SK-N-SH treated with all-trans-retinoic acid at 6 μM for 48 hours (cell line): ENCODE data around the gene PNLDC1.

Experiments
- ATAC-seq: fragments of 200-7000 bp; cut with Tn5 transposase; 3 replicates; pipeline ENCODE4 v1.9.1; 2020; ENCODE audit warnings: mild to moderate bottlenecking, moderate library complexity
- ARNTL ChIP-seq: fragments of 450-650 bp; formaldehyde crosslinking; IDR thresholded peaks from 2 replicates; pipeline ENCODE4 v1.5.0; 2020; ENCODE audit warnings: low read depth, mild to moderate bottlenecking, moderate library complexity, borderline replicate concordance
- BACH2 ChIP-seq: fragments of 250-450 bp; sonication (Bioruptor Pico); IDR thresholded peaks from 2 replicates; pipeline ENCODE4 v1.9.0; 2021; ENCODE audit warnings: mild to moderate bottlenecking, borderline replicate concordance
- CREB5 ChIP-seq: fragments of 250-450 bp; sonication (Bioruptor Pico); IDR thresholded peaks from 2 replicates; pipeline ENCODE4 v1.5.1; 2020; ENCODE audit warnings: low read depth, mild to moderate bottlenecking, moderate library complexity
- CSRNP3 ChIP-seq: fragments of 250-450 bp; sonication (Bioruptor Pico); IDR thresholded peaks from 2 replicates; pipeline ENCODE4 v1.5.1; 2021; ENCODE audit warnings: mild to moderate bottlenecking, moderate library complexity
- OSR1 ChIP-seq: fragments of 250-450 bp; sonication (Bioruptor Pico); IDR thresholded peaks from 2 replicates; pipeline ENCODE4 v1.8.0; 2022; ENCODE audit warnings: moderate library complexity, mild to moderate bottlenecking, inconsistent platforms
- PATZ1 ChIP-seq: fragments of 250-450 bp; sonication (Bioruptor Pico); IDR thresholded peaks from 2 replicates; pipeline ENCODE4 v1.8.0; 2020; ENCODE audit warnings: mild to moderate bottlenecking, moderate library complexity, borderline replicate concordance
- POU6F1 ChIP-seq: fragments of 250-450 bp; sonication (Bioruptor Pico); IDR thresholded peaks from 2 replicates; pipeline ENCODE4 v1.8.0; 2021; ENCODE audit warnings: low read depth, mild to moderate bottlenecking, moderate library complexity, borderline replicate concordance
- RARB ChIP-seq: fragments of 250-450 bp; sonication (Bioruptor Pico); IDR thresholded peaks from 2 replicates; pipeline ENCODE4 v1.8.0; 2021; ENCODE audit warnings: mild to moderate bottlenecking, moderate library complexity
- SNAI2 ChIP-seq: fragments of 250-450 bp; sonication (Bioruptor Pico); IDR thresholded peaks from 2 replicates; pipeline ENCODE4 v1.5.0; 2020; ENCODE audit warnings: mild to moderate bottlenecking, moderate library complexity
- TCF4 ChIP-seq: fragments of 250-450 bp; sonication (Bioruptor Pico); IDR thresholded peaks from 2 replicates; pipeline ENCODE4 v1.8.0; 2021; ENCODE audit warnings: mild to moderate bottlenecking, moderate library complexity, borderline replicate concordance
- TOX ChIP-seq: fragments of 250-450 bp; sonication (Bioruptor Pico); IDR thresholded peaks from 2 replicates; pipeline ENCODE4 v1.8.0; 2021; ENCODE audit warnings: mild to moderate bottlenecking, moderate library complexity, borderline replicate concordance
- TSHZ2 ChIP-seq: fragments of 250-450 bp; sonication (Bioruptor Pico); IDR thresholded peaks from 2 replicates; pipeline ENCODE4 v1.5.0; 2020; ENCODE audit warnings: mild to moderate bottlenecking, moderate library complexity
- ZC3H10 ChIP-seq: fragments of 250-450 bp; sonication (Bioruptor Pico); IDR thresholded peaks from 2 replicates; pipeline ENCODE4 v1.5.1; 2021; ENCODE audit warnings: mild to moderate bottlenecking, moderate library complexity
- ZNF565 ChIP-seq: fragments of 450-650 bp; formaldehyde crosslinking; conservative IDR thresholded peaks from 2 replicates; pipeline ENCODE4 v1.5.0; 2020; ENCODE audit warnings: low read depth, mild to moderate bottlenecking, moderate library complexity
- ZNF70 ChIP-seq: fragments of 450-650 bp; formaldehyde crosslinking; IDR thresholded peaks from 2 replicates; pipeline ENCODE4 v1.5.0; 2020; ENCODE audit warnings: mild to moderate bottlenecking, moderate library complexity

PNLDC1 gene

GRCh38 chr6:159797554-159797953 lies 2.5 kb upstream of the PNLDC1 start (continued):
- TF ChIP-seq POU6F1 (CRISPR knock-in tag), result no peak
- TF ChIP-seq PATZ1 (CRISPR knock-in tag), result no peak
- no peak for TF ChIP-seq ZNF70 (CRISPR knock-in tag)
- no peak for TF ChIP-seq SNAI2

GRCh38 chr6:159801935-159802334 lies 1.9 kb downstream of the PNLDC1 start:
- ATAC-seq, result no peak
- no peak for TF ChIP-seq TSHZ2
- TF ChIP-seq SNAI2, result no peak
- no peak for TF ChIP-seq RARB (CRISPR knock-in tag)
- no peak for TF ChIP-seq CREB5 (CRISPR knock-in tag)
- no peak for TF ChIP-seq BACH2 (CRISPR knock-in tag)
- TF ChIP-seq PATZ1 (CRISPR knock-in tag), result no peak
- TF ChIP-seq CSRNP3 (CRISPR knock-in tag), result no peak
- no peak for TF ChIP-seq ZNF565 (CRISPR knock-in tag)
- TF ChIP-seq ARNTL, result no peak
- TF ChIP-seq, all 23 proteins: peak for 0

GRCh38 chr6:159804504-159804903 lies 4.4 kb downstream of the PNLDC1 start:
- ATAC-seq, result no peak
- TF ChIP-seq ZNF70 (CRISPR knock-in tag) (no peak), ZC3H10 (CRISPR knock-in tag) (no peak)

- no peak for ATAC-seq
- TF ChIP-seq TCF4 (CRISPR knock-in tag), result no peak
Observed at GRCh38 chr6:159805440-159806020, 5.5 kb downstream of the PNLDC1 start.

- ATAC-seq, result no peak
- TF ChIP-seq RARB (CRISPR knock-in tag) (no peak), POU6F1 (CRISPR knock-in tag) (no peak), CSRNP3 (CRISPR knock-in tag) (no peak), SNAI2 (no peak), OSR1 (no peak), TOX (no peak), BACH2 (CRISPR knock-in tag) (no peak)
Observed at GRCh38 chr6:159806021-159806458, 6.0 kb downstream of the PNLDC1 start.
